ENCODE data around the gene SYTL5.

DNA sequence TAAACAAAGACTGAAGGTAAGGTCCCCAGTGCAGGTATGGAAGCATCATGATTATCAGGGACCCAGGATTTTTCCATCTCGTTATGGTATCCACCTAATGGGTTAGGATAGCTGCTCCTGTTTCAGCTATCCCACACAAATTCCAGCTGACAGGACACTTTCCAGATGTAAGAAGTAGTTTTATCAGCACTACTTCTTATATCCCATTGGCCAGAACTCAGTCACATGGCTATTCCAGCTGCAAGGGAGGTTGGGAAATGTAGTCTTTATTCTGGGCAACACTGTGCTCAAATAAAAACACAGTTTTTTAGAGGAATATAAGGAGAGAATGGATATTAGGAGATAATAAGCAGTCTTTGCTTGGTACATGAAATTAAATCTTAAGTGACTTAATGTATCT, 117.6 kb downstream of the SYTL5 start:
- TF ChIP-seq, protein P1, sequence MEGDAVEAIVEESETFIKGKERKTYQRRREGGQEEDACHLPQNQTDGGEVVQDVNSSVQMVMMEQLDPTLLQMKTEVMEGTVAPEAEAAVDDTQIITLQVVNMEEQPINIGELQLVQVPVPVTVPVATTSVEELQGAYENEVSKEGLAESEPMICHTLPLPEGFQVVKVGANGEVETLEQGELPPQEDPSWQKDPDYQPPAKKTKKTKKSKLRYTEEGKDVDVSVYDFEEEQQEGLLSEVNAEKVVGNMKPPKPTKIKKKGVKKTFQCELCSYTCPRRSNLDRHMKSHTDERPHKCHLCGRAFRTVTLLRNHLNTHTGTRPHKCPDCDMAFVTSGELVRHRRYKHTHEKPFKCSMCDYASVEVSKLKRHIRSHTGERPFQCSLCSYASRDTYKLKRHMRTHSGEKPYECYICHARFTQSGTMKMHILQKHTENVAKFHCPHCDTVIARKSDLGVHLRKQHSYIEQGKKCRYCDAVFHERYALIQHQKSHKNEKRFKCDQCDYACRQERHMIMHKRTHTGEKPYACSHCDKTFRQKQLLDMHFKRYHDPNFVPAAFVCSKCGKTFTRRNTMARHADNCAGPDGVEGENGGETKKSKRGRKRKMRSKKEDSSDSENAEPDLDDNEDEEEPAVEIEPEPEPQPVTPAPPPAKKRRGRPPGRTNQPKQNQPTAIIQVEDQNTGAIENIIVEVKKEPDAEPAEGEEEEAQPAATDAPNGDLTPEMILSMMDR (conservative IDR thresholded peaks at IDR 0.05; ENCODE audit: low read length) = no peak
- no peak for TF ChIP-seq EZH2phosphoT487 (IDR thresholded peaks at IDR 0.05; ENCODE audit: borderline replicate concordance)

All from Loucy (cell line).